Ectodermal cell (in vitro differentiated cells): ENCODE results near the gene KIAA0753.

Experiments
- H3K27ac ChIP-seq: 2 replicates; pipeline ENCODE4 v1.7.0; 2013; ENCODE audit warnings: mild to moderate bottlenecking, low read depth, low read length; ENCODE audit not compliant: insufficient read depth, poor library complexity, severe bottlenecking
- H3K27me3 ChIP-seq: 2 replicates; pipeline ENCODE4 v1.7.0; 2013; ENCODE audit warnings: mild to moderate bottlenecking, low read length; ENCODE audit not compliant: insufficient read depth, control insufficient read depth, poor library complexity, severe bottlenecking
- H3K36me3 ChIP-seq: one replicate; pipeline ENCODE4 v1.7.0; 2013; ENCODE audit warnings: low read length; ENCODE audit not compliant: control insufficient read depth, insufficient read depth
- H3K4me1 ChIP-seq: one replicate; pipeline ENCODE4 v1.7.0; 2013; ENCODE audit warnings: low read length; ENCODE audit not compliant: control insufficient read depth, insufficient read depth
- H3K4me3 ChIP-seq: 2 replicates; pipeline ENCODE4 v1.7.0; 2013; ENCODE audit warnings: low read depth, low read length, control low read depth; ENCODE audit not compliant: insufficient read depth
- H3K9me3 ChIP-seq: 2 replicates; pipeline ENCODE4 v1.7.0; 2013; ENCODE audit warnings: mild to moderate bottlenecking, low read length, moderate library complexity; ENCODE audit not compliant: control insufficient read depth
- WGBS, 2 experiments: methylation state at CpG; one replicate each; pipeline ENCODE4 v1.1.7; 2013; ENCODE audit warnings: missing lambda C conversion rate in 2 of 2; 5-methylcytosine and 5-hydroxymethylcytosine counted together

Gene KIAA0753

GRCh38 chr17:6642592-6642991, 2.1 kb upstream of the KIAA0753 start:
- Histone ChIP-seq H3K4me3 (no peak overlapping the region), H3K27ac (no peak overlapping the region), H3K36me3 (peaks cover 3% of the 10 kb centered on the region), H3K9me3 (no peaks in the 10 kb centered on the region), H3K4me1 (peaks cover 13% of the 10 kb centered on the region), H3K27me3 (no peaks in the 10 kb centered on the region)
- WGBS, 2 experiments = 96 to 100% methylated on average over 2 of the region's 2 CpGs

- Histone ChIP-seq H3K4me1 (peaks cover 13% of the 10 kb centered on the region), H3K4me3 (peak overlapping the region; percentile 86), H3K27ac (peak overlapping the region; percentile 74), H3K27me3 (no peaks in the 10 kb centered on the region), H3K9me3 (no peaks in the 10 kb centered on the region), H3K36me3 (peaks cover 3% of the 10 kb centered on the region)
- WGBS, 2 experiments = 4 to 5% methylated on average over 20 of the region's 20 CpGs
These were observed 844 bp upstream of the KIAA0753 start for GRCh38 chr17:6641247-6641863.

DNA sequence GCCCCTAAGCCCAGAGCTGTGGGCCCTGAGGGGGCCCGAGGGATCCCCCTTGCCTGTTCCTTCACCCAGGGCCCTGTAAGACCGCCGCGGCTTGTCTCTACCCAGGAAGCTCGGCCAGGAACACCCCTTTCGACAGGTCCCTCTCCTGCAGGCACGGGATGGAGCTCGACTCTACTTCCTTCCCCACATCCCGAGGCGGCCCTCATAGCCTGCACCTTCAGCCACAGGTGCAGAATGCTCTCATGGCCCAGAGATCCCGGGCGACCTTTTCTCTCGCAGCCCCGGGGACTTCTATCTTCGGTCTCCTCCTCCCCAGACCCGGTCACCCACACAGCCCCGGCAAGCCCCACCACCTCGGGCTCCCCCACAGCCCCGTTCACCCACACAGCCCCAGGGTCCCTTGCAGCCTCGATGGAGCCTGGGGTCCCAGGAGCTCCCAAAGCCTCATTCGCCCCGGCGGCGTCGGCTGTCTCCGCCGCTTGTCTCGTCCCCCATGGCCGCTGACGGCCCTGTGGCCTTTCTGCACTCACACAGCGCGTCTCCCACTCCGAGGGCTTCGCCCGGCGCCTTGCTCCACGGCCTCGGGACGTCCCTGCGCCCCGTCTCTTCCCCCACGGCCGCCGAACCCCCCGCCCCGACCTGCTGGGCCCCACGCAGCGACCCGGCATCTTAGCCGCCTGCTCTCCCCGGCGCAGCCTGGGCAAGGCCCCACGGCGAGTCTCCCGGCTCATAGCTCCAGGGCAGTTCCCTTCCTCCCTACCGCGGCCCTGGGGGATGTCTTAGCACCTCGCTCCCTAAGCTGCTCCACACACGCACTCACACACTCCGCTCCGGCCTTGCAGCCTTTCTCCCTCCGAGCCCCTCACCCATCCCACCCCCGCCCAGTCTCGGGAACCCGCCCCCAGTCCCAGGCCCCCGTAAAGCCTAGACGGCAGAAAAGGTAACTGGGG, 650 bp downstream of the KIAA0753 start:
- Histone ChIP-seq H3K9me3 (no peaks in the 10 kb centered on the region), H3K36me3 (peaks cover 7% of the 10 kb centered on the region), H3K4me1 (peaks cover 13% of the 10 kb centered on the region), H3K27me3 (no peaks in the 10 kb centered on the region), H3K27ac (peak overlapping the region; percentile 74), H3K4me3 (peak overlapping the region; percentile 86)
- 2% methylated on average over 64 to 66 of the region's 67 CpGs for WGBS, 2 experiments

DNA sequence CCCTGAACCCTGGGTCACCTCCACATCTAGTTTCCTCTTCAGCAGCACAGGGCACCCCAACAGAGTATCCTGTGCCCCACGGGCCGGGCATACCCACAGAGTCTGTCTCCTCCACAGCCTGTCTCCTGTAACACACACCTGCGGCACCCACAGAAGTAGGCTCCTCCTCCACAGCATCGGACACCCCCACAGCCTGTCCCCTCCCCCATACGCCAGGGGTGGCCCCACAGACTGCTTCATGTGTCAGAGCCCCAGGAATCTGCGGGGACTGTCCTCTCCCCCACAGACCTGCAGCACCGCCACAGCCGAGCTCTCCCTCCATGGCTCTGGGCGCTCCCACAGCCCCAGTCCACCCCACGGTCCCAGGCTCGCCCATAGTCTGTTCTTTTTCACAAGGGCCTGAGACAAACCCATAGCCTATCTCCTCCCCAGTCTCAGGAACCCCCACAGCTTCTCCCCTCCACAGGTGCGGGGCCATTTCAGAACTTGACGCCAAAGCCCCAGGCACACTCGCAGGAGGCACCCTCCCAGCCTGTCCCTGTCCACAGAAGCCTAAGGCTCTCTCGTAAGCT, 1.4 kb downstream of the KIAA0753 start:
- no peaks in the 10 kb centered on the region for H3K27me3 ChIP-seq
- H3K4me3 ChIP-seq = peak overlapping the region; percentile 86
- H3K36me3 ChIP-seq = peaks cover 11% of the 10 kb centered on the region
- no peaks in the 10 kb centered on the region for H3K9me3 ChIP-seq
- H3K27ac ChIP-seq = no peak overlapping the region
- H3K4me1 ChIP-seq = peaks cover 13% of the 10 kb centered on the region
- WGBS, 2 experiments = 62 to 68% methylated on average over 14 to 15 of the region's 15 CpGs

GRCh38 chr17:6638046-6638908, 2.2 kb downstream of the KIAA0753 start:
- peaks cover 15% of the 10 kb centered on the region for H3K36me3 ChIP-seq
- WGBS, 2 experiments = 88 to 90% methylated on average over 24 of the region's 24 CpGs
- no peak overlapping the region for H3K4me3 ChIP-seq

DNA sequence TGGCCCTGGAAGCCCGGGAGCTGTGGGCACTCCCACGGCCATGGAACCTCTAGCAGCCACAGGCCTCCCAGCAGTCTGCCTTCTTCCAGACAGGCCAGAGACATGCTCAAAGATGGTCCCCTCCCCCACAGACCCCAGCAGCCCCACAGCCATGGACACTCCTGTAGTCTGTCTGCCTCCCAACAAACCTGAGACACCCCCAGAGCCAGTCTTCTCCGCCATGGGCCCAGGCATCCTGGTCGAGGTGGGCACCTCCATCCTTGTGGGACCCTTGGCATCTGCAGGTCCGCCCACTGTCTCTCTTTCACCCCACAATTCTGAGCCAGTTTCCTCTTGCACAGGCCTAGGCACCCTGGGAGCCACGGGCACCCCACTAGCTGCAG, 3.1 kb downstream of the KIAA0753 start:
- Histone ChIP-seq H3K9me3 (no peaks in the 10 kb centered on the region), H3K36me3 (peaks cover 18% of the 10 kb centered on the region), H3K4me1 (peaks cover 13% of the 10 kb centered on the region), H3K27me3 (no peaks in the 10 kb centered on the region), H3K27ac (no peak overlapping the region), H3K4me3 (no peak overlapping the region)
- WGBS, 2 experiments = 90 to 92% methylated on average over 6 of the region's 6 CpGs

More at GRCh38 chr17:6638046-6638908, 2.2 kb downstream of the KIAA0753 start:
- Histone ChIP-seq H3K27me3 (no peaks in the 10 kb centered on the region), H3K9me3 (no peaks in the 10 kb centered on the region), H3K4me1 (peaks cover 13% of the 10 kb centered on the region), H3K27ac (no peak overlapping the region)

GRCh38 chr17:6636616-6637457, 3.7 kb downstream of the KIAA0753 start:
- Histone ChIP-seq H3K36me3 (peaks cover 18% of the 10 kb centered on the region), H3K9me3 (no peaks in the 10 kb centered on the region), H3K4me1 (peaks cover 12% of the 10 kb centered on the region), H3K4me3 (no peak overlapping the region), H3K27ac (no peak overlapping the region), H3K27me3 (no peaks in the 10 kb centered on the region)
- 92% methylated on average over 17 of the region's 17 CpGs for WGBS, 2 experiments

GRCh38 chr17:6636105-6636504, 4.4 kb downstream of the KIAA0753 start:
- Histone ChIP-seq H3K4me1 (peaks cover 9% of the 10 kb centered on the region), H3K4me3 (no peak overlapping the region), H3K9me3 (no peaks in the 10 kb centered on the region), H3K27ac (no peak overlapping the region), H3K36me3 (peaks cover 20% of the 10 kb centered on the region), H3K27me3 (no peaks in the 10 kb centered on the region)
- WGBS, 2 experiments = 87 to 90% methylated on average over 2 of the region's 2 CpGs

GRCh38 chr17:6633263-6633662, 7.2 kb downstream of the KIAA0753 start:
- Histone ChIP-seq H3K4me1 (no peaks in the 10 kb centered on the region), H3K4me3 (no peak overlapping the region), H3K36me3 (peaks cover 22% of the 10 kb centered on the region), H3K27me3 (no peaks in the 10 kb centered on the region), H3K27ac (no peak overlapping the region), H3K9me3 (no peaks in the 10 kb centered on the region)
- WGBS, 2 experiments = 100% methylated on average over 1 to 3 of the region's 3 CpGs
